HepG2 (cell line): ENCODE data around the gene RNF114. TPM values are rescaled to one million over a fixed set of nuclear protein-coding genes. Genes with fewer than 3 reads are reported as not detected.

Source experiments
- ARID5B ChIP-seq: IDR thresholded peaks from 2 replicates; pipeline ENCODE4 v1.4.0; 2020; ENCODE audit warnings: mild to moderate bottlenecking, missing genetic modification reagents
- ATF7-NPFF ChIP-seq: sonication (generic); formaldehyde crosslinking; IDR thresholded peaks from 2 replicates; pipeline ENCODE4 v1.8.1; 2023; ENCODE audit warnings: mild to moderate bottlenecking, low read depth, missing genetic modification reagents, moderate library complexity
- CREB1 ChIP-seq, 2 experiments: fragments of 450-650 bp in 1 of 2; IDR thresholded peaks; 2 replicates each; pipeline ENCODE4 v1.6.1; 2016 to 2017; ENCODE audit warnings: control low read depth in 1 of 2, mild to moderate bottlenecking in 1 of 2, missing compliant biosample characterization in 1 of 2, missing genetic modification characterization in 1 of 2
- FOXP4 ChIP-seq: sonication (generic); formaldehyde crosslinking; IDR thresholded peaks from 2 replicates; pipeline ENCODE4 v1.4.0; 2020; ENCODE audit warnings: missing genetic modification reagents
- GMEB2 ChIP-seq: IDR thresholded peaks from 2 replicates; pipeline ENCODE4 v1.6.1; 2016; ENCODE audit warnings: missing biosample characterization, missing genetic modification reagents, low read depth
- IRF2 ChIP-seq: IDR thresholded peaks from 2 replicates; pipeline ENCODE4 v1.6.1; 2018; ENCODE audit warnings: missing genetic modification reagents, missing compliant biosample characterization
- JUN ChIP-seq: sonication (generic); formaldehyde crosslinking; IDR thresholded peaks from 2 replicates; pipeline ENCODE4 v1.4.0; 2020; ENCODE audit warnings: mild to moderate bottlenecking, missing genetic modification reagents
- PHF8 ChIP-seq: sonication (generic); formaldehyde crosslinking; IDR thresholded peaks from 2 replicates; pipeline ENCODE4 v1.5.0; 2020; ENCODE audit warnings: missing genetic modification reagents
- SOX6 ChIP-seq, 2 experiments: fragments of 450-650 bp in 1 of 2; sonication (generic) in 1 of 2; formaldehyde crosslinking in 1 of 2; IDR thresholded peaks; 2 replicates each; pipeline versions ENCODE4 v1.4.0 to v1.6.1; 2017 to 2020; ENCODE audit warnings: antibody characterized with exemption in 1 of 2, mild to moderate bottlenecking in 1 of 2, missing genetic modification reagents in 1 of 2
- SRSF4 ChIP-seq: fragments of 200-400 bp; formaldehyde crosslinking; IDR thresholded peaks from one replicate; pipeline ENCODE4 v1.6.1; 2018; ENCODE audit warnings: mild to moderate bottlenecking, low read depth, low read length, moderate library complexity; ENCODE audit not compliant: poor library complexity, severe bottlenecking
- TAF15 ChIP-seq: fragments of 200-400 bp; formaldehyde crosslinking; IDR thresholded peaks from one replicate; pipeline ENCODE4 v1.6.1; 2018; ENCODE audit warnings: mild to moderate bottlenecking, low read depth, low read length; ENCODE audit not compliant: poor library complexity, severe bottlenecking
- XBP1 ChIP-seq: sonication (generic); formaldehyde crosslinking; IDR thresholded peaks from 2 replicates; pipeline ENCODE4 v1.5.0; 2020; ENCODE audit warnings: missing genetic modification reagents
- ZBTB38 ChIP-seq: sonication (generic); formaldehyde crosslinking; IDR thresholded peaks from 2 replicates; pipeline ENCODE4 v1.5.1; 2020; ENCODE audit warnings: mild to moderate bottlenecking, missing genetic modification reagents
- ZMYM2 ChIP-seq: sonication (generic); formaldehyde crosslinking; IDR thresholded peaks from 2 replicates; pipeline ENCODE4 v1.8.0; 2022; ENCODE audit warnings: mild to moderate bottlenecking, missing genetic modification reagents
- ZNF557 ChIP-seq: sonication (generic); formaldehyde crosslinking; IDR thresholded peaks from 2 replicates; pipeline ENCODE4 v1.4.0; 2020; ENCODE audit warnings: missing genetic modification reagents
- polyA plus RNA-seq, 8 experiments: library from polyadenylated mRNA; depleted of rRNA in 3 of 8; stranded (reverse) in 7 of 8; unstranded in 1 of 8; fragments of >200 nt; fragmentation: Illumina TruSeq in 4 of 8; extraction: Trizol in 4 of 8; gene quantifications; 2 replicates each; pipeline versions ENCODE4 v1.2.1 to v1.2.3, GENCODE V29; 2011 to 2016; ENCODE audit warnings: low read depth in 4 of 8, missing spikeins in 1 of 8, mixed read lengths in 1 of 8; ENCODE audit not compliant: insufficient read depth in 1 of 8
- total RNA-seq, 5 experiments: library from RNA; depleted of rRNA; stranded (reverse); fragments of >200 nt; fragmentation: Illumina TruSeq; extraction: Trizol; gene quantifications; 2 replicates each; pipeline ENCODE4 v1.2.3, GENCODE V29; 2016; ENCODE audit warnings: low read depth in 1 of 5

RNF114 gene
- total and polyA plus RNA-seq, 2 of the 13 experiments (the other 11 are each of a cell fraction or from before 2014, with no cell fraction given) = 119 to 126 TPM

GRCh38 chr20:49928411-49929141, 7.6 kb upstream of the RNF114 start (continued):
- TF ChIP-seq GMEB2 (CRISPR knock-in tag) = no peak
- no peak for TF ChIP-seq SOX6 (IDR thresholded peaks at IDR 0.05)
- 0 out of 2 replicates have a peak, but pooled peaks have one; percentile 19 for TF ChIP-seq SOX6 (CRISPR knock-in tag; IDR thresholded peaks at IDR 0.05)
- TF ChIP-seq IRF2 = no peak
- no peak for TF ChIP-seq ZNF557
- 0 out of 2 replicates have a peak, but pooled peaks have one; percentile 1 for TF ChIP-seq CREB1 (IDR thresholded peaks at IDR 0.05)
- no peak for TF ChIP-seq CREB1 (CRISPR knock-in tag; IDR thresholded peaks at IDR 0.05)
- peak; percentile 37; the same call in 1 of the 2 replicates for TF ChIP-seq PHF8 (CRISPR knock-in tag)
- TF ChIP-seq ARID5B = peak; percentile 64
- TF ChIP-seq ZBTB38 (CRISPR knock-in tag) = peak; percentile 72; the same call in 1 of the 2 replicates
- TF ChIP-seq FOXP4 (CRISPR knock-in tag) = no peak; the same call in 1 of the 2 replicates
- no peak for TF ChIP-seq JUN (CRISPR knock-in tag)
- no peak for TF ChIP-seq TAF15
- peak; percentile 69; the same call in 1 of the 2 replicates for TF ChIP-seq ZMYM2 (CRISPR knock-in tag)
- TF ChIP-seq XBP1 (CRISPR knock-in tag) = no peak
- no peak for TF ChIP-seq SRSF4
- no peak for TF ChIP-seq ATF7-NPFF (CRISPR knock-in tag)
